CD14-positive monocyte (primary cell): ENCODE measurements around the gene ITGA11. TPM values are rescaled to one million over a fixed set of nuclear protein-coding genes. Genes with fewer than 3 reads are reported as not detected.

ENCODE experiments used
- DNase-seq, 3 donors: peaks; one replicate each; pipeline ENCODE4 v3.0.0-alpha.2; 2011 to 2022
- H2AFZ ChIP-seq: 2 replicates; pipeline ENCODE4 v1.6.0; 2012; ENCODE audit warnings: mild to moderate bottlenecking, low read depth, low read length, inconsistent platforms; ENCODE audit not compliant: insufficient read depth, poor library complexity, severe bottlenecking
- H3K27ac ChIP-seq, 2 donors: 1 replicate in 1 of 2; 2 replicates in 1 of 2; pipeline ENCODE4 v1.5.1; 2012 to 2013; ENCODE audit warnings: low read length in 2 of 2, control low read depth in 1 of 2, inconsistent platforms in 1 of 2, low read depth in 1 of 2, mild to moderate bottlenecking in 1 of 2
- H3K27me3 ChIP-seq, 2 donors: one replicate each; pipeline versions ENCODE4 v1.6.0 to v1.6.1; 2011 to 2013; ENCODE audit warnings: low read length in 2 of 2; ENCODE audit not compliant: control insufficient read depth in 2 of 2, insufficient read depth in 2 of 2
- H3K36me3 ChIP-seq, 2 donors: replicated peaks in 1 of 2; 1 replicate in 1 of 2; 2 replicates in 1 of 2; pipeline versions ENCODE4 v1.5.1 to v1.6.1; 2012 to 2013; ENCODE audit warnings: low read length in 2 of 2, control low read depth in 1 of 2, inconsistent platforms in 1 of 2, mild to moderate bottlenecking in 1 of 2; ENCODE audit not compliant: insufficient read depth in 2 of 2, control insufficient read depth in 1 of 2
- H3K4me1 ChIP-seq, 2 donors: 1 replicate in 1 of 2; 2 replicates in 1 of 2; pipeline versions ENCODE4 v1.5.1 to v1.6.1; 2012 to 2013; ENCODE audit warnings: low read length in 2 of 2, control low read depth in 1 of 2, inconsistent platforms in 1 of 2, mild to moderate bottlenecking in 1 of 2, moderate library complexity in 1 of 2; ENCODE audit not compliant: insufficient read depth in 2 of 2, control insufficient read depth in 1 of 2
- H3K4me2 ChIP-seq: replicated peaks from 2 replicates; pipeline ENCODE3; 2012; ENCODE audit warnings: low read length, moderate library complexity, mild to moderate bottlenecking; ENCODE audit not compliant: poor library complexity, severe bottlenecking; ENCODE audit errors: extremely low read depth
- H3K4me3 ChIP-seq, 3 experiments: fragments of 200-600 bp in 1 of 3; sonication (generic) in 1 of 3; replicated peaks in 1 of 3; 1 replicate in 2 of 3; 2 replicates in 1 of 3; pipeline ENCODE4 v1.5.1; 2011 to 2013; ENCODE audit warnings: low read length in 3 of 3, mild to moderate bottlenecking in 3 of 3, control low read depth in 2 of 3, low read depth in 2 of 3, inconsistent platforms in 1 of 3, moderate library complexity in 1 of 3
- H3K79me2 ChIP-seq: 2 replicates; pipeline ENCODE4 v1.6.0; 2012; ENCODE audit warnings: mild to moderate bottlenecking, control low read depth, inconsistent platforms, low read length, moderate library complexity; ENCODE audit not compliant: insufficient read depth
- H3K9ac ChIP-seq: 2 replicates; pipeline ENCODE4 v1.6.0; 2017; ENCODE audit warnings: low read length, mild to moderate bottlenecking; ENCODE audit not compliant: insufficient read depth, poor library complexity, severe bottlenecking
- H3K9me3 ChIP-seq, 2 donors: replicated peaks in 1 of 2; 1 replicate in 1 of 2; 2 replicates in 1 of 2; pipeline versions ENCODE4 v1.5.1 to v1.6.1; 2012 to 2013; ENCODE audit warnings: low read length in 2 of 2, control low read depth in 1 of 2; ENCODE audit not compliant: control insufficient read depth in 1 of 2, insufficient read depth in 1 of 2
- H4K20me1 ChIP-seq: 2 replicates; pipeline ENCODE4 v1.6.0; 2012; ENCODE audit warnings: mild to moderate bottlenecking, low read length, control low read depth, moderate library complexity; ENCODE audit not compliant: insufficient read depth
- H3K27ac Mint-ChIP-seq, 7 donors: one replicate each; pipeline ENCODE4 v1.8.0; 2020; ENCODE audit warnings: mild to moderate bottlenecking in 7 of 7, mixed read lengths in 7 of 7, moderate library complexity in 6 of 7, inconsistent platforms in 2 of 7
- H3K27me3 Mint-ChIP-seq, 3 donors: one replicate each; pipeline ENCODE4 v1.8.0; 2021 to 2022; ENCODE audit warnings: low read depth in 3 of 3, mild to moderate bottlenecking in 3 of 3, mixed read lengths in 3 of 3, moderate library complexity in 3 of 3, inconsistent platforms in 1 of 3
- H3K36me3 Mint-ChIP-seq, 2 donors: one replicate each; pipeline ENCODE4 v1.8.0; 2020; ENCODE audit warnings: mixed read lengths in 2 of 2, inconsistent platforms in 1 of 2, mild to moderate bottlenecking in 1 of 2
- H3K4me1 Mint-ChIP-seq: one replicate; pipeline ENCODE4 v1.8.0; 2020; ENCODE audit warnings: mild to moderate bottlenecking, mixed read lengths
- H3K4me3 Mint-ChIP-seq, 2 donors: one replicate each; pipeline ENCODE4 v1.8.0; 2020; ENCODE audit warnings: mild to moderate bottlenecking in 2 of 2, mixed read lengths in 2 of 2, moderate library complexity in 1 of 2
- H3K9me3 Mint-ChIP-seq, 7 donors: one replicate each; pipeline ENCODE4 v1.8.0; 2020 to 2022; ENCODE audit warnings: mixed read lengths in 7 of 7, mild to moderate bottlenecking in 6 of 7, moderate library complexity in 6 of 7, inconsistent platforms in 2 of 7
- CTCF ChIP-seq: fragments of 200-600 bp; IDR thresholded peaks from one replicate; pipeline ENCODE4 v1.8.0; 2022; ENCODE audit warnings: antibody characterized with exemption, mild to moderate bottlenecking
- WGBS: methylation state at CpG from one replicate; pipeline ENCODE4 v1.1.5; 2013; ENCODE audit warnings: missing lambda C conversion rate; ENCODE audit not compliant: insufficient coverage; 5-methylcytosine and 5-hydroxymethylcytosine counted together
- intact Hi-C, 2 donors: fragments of 100-400 bp; cut with micrococcal nuclease; formaldehyde crosslinking; loops; one replicate each; pipeline versions ENCODE4 v1.15.0 to v1.15.1; 2023
- polyA plus RNA-seq, 3 donors: library from polyadenylated mRNA; depleted of rRNA in 1 of 3; unstranded in 2 of 3; stranded (reverse) in 1 of 3; fragments of 300-500 nt in 2 of 3; fragments of >200 nt in 1 of 3; fragmentation: Illumina TruSeq in 2 of 3; gene quantifications; 1 replicate in 2 of 3; 2 replicates in 1 of 3; pipeline ENCODE4 v1.2.3, GENCODE V29; 2012 to 2021

Gene ITGA11
- polyA plus RNA-seq, 3 donors = under 0.01 to 0.01 TPM; not detected in 1

GRCh38 chr15:68385671-68386586 lies 46.0 kb downstream of the ITGA11 start:
- H3K4me1 Mint-ChIP-seq = peaks cover 13% of the 10 kb centered on the region
- Histone ChIP-seq H3K4me2 (no peak overlapping the region), H3K9me3 (no peaks in the 10 kb centered on the region), H2AFZ (no peak overlapping the region), H3K4me1 (peaks cover 11% of the 10 kb centered on the region in 2 donors), H3K36me3 (no peaks in the 10 kb centered on the region), H3K27ac (no peak overlapping the region), H4K20me1 (no peaks in the 10 kb centered on the region), H3K9ac (no peak overlapping the region), H3K79me2 (no peaks in the 10 kb centered on the region), H3K4me3 (no peak overlapping the region), H3K27me3 (no peaks in the 10 kb centered on the region)
- 95% methylated on average over 5 of the region's 8 CpGs for WGBS
- no peak for TF ChIP-seq CTCF
- H3K27me3 Mint-ChIP-seq = peaks cover 2 to 5% (median 3%) of the 10 kb centered on the region in 3 donors
- peaks cover 0 to 3% (median 0%) of the 10 kb centered on the region in 7 donors for H3K9me3 Mint-ChIP-seq
- H3K4me3 Mint-ChIP-seq = no peak overlapping the region
- H3K36me3 Mint-ChIP-seq = no peaks in the 10 kb centered on the region
- DNase-seq = no peak
- no peak overlapping the region for H3K27ac Mint-ChIP-seq
- intact Hi-C loops = no loop called here

GRCh38 chr15:68385240-68385561 lies 46.8 kb downstream of the ITGA11 start:
- WGBS = 60% methylated on average over 1 of the region's 3 CpGs
- H3K27ac ChIP-seq = no peak overlapping the region
- no peak for DNase-seq

More at GRCh38 chr15:68385240-68385561, 46.8 kb downstream of the ITGA11 start:
- Histone ChIP-seq H3K9me3 (no peaks in the 10 kb centered on the region), H3K27me3 (no peaks in the 10 kb centered on the region), H3K4me2 (no peak overlapping the region), H4K20me1 (no peaks in the 10 kb centered on the region), H2AFZ (no peak overlapping the region), H3K9ac (no peak overlapping the region), H3K4me1 (peaks cover 3 to 4% of the 10 kb centered on the region in 2 donors), H3K4me3 (no peak overlapping the region), H3K36me3 (no peaks in the 10 kb centered on the region), H3K79me2 (no peaks in the 10 kb centered on the region)
- no peak for TF ChIP-seq CTCF
- Mint-ChIP-seq H3K36me3 (no peaks in the 10 kb centered on the region), H3K4me1 (peaks cover 5% of the 10 kb centered on the region), H3K27ac (no peak overlapping the region), H3K9me3 (peaks cover 0 to 3% (median 0%) of the 10 kb centered on the region in 7 donors), H3K27me3 (peaks cover 2 to 5% (median 3%) of the 10 kb centered on the region in 3 donors), H3K4me3 (no peak overlapping the region)
- intact Hi-C loops = no loop called here
